ENCODE data around the gene TWF2. TPM values are rescaled to one million over a fixed set of nuclear protein-coding genes. Genes with fewer than 3 reads are reported as not detected.

Gene TWF2
- total RNA-seq, 4 donors from 2014 or later = 31.6 to 74.9 (median 55.7) TPM

- TF ChIP-seq POLR2A (IDR thresholded peaks at IDR 0.05) (no peak), CTCF (IDR thresholded peaks at IDR 0.05) (no peak)
- no peak for DNase-seq
- no peaks in the 10 kb centered on the region for H3K27me3 ChIP-seq
- no peak overlapping the region for H3K4me3 ChIP-seq
- 60 to 85% methylated on average over 1 to 2 of the region's 12 CpGs for WGBS, 2 donors
- H3K9me3 ChIP-seq = no peaks in the 10 kb centered on the region
- H3K27ac ChIP-seq = peak overlapping the region; percentile 81 to 91 (median 86)
- intact Hi-C loops (cut with DNase I) = no loop called here
- H3K36me3 ChIP-seq = peaks cover 0 to 27% (median 11%) of the 10 kb centered on the region in 3 donors
- H3K4me1 ChIP-seq = peaks cover 33 to 64% (median 41%) of the 10 kb centered on the region in 3 donors
Measured at GRCh38 chr3:52218454-52218853, 20.5 kb downstream of the TWF2 start.

- no peak for DNase-seq
- intact Hi-C loops (cut with DNase I) = no loop called here
- Histone ChIP-seq H3K9me3 (no peaks in the 10 kb centered on the region), H3K4me1 (peaks cover 33 to 64% (median 41%) of the 10 kb centered on the region in 3 donors), H3K27ac (peak overlapping the region; percentile 81 to 91 (median 86)), H3K4me3 (no peak overlapping the region), H3K27me3 (no peaks in the 10 kb centered on the region), H3K36me3 (peaks cover under 1 to 31% (median 11%) of the 10 kb centered on the region in 3 donors)
- no peak for TF ChIP-seq POLR2A (IDR thresholded peaks at IDR 0.05)
- TF ChIP-seq CTCF (IDR thresholded peaks at IDR 0.05) = no peak
- 72 to 82% methylated on average over 3 of the region's 3 CpGs for WGBS, 2 donors
Measured at GRCh38 chr3:52218026-52218425, 20.9 kb downstream of the TWF2 start.

GRCh38 chr3:52217409-52217805 lies 21.6 kb downstream of the TWF2 start:
- H3K4me3 ChIP-seq = no peak overlapping the region
- WGBS, 2 donors = 43 to 63% methylated on average over 7 to 10 of the region's 10 CpGs
- peaks cover 33 to 64% (median 41%) of the 10 kb centered on the region in 3 donors for H3K4me1 ChIP-seq
- TF ChIP-seq CTCF (IDR thresholded peaks at IDR 0.05) = no peak
- TF ChIP-seq POLR2A (IDR thresholded peaks at IDR 0.05) = no peak
- intact Hi-C loops (cut with DNase I) = no loop called here
- no peaks in the 10 kb centered on the region for H3K27me3 ChIP-seq
- peaks cover 7 to 37% (median 13%) of the 10 kb centered on the region in 3 donors for H3K36me3 ChIP-seq
- H3K27ac ChIP-seq = peak overlapping the region; percentile 81 to 91 (median 86)
- H3K9me3 ChIP-seq = no peaks in the 10 kb centered on the region
- no peak for DNase-seq

GRCh38 chr3:52216585-52217408 lies 22.2 kb downstream of the TWF2 start:
- Histone ChIP-seq H3K9me3 (no peaks in the 10 kb centered on the region), H3K36me3 (peaks cover 13 to 44% (median 19%) of the 10 kb centered on the region in 3 donors), H3K27me3 (no peaks in the 10 kb centered on the region), H3K27ac (peak overlapping the region; percentile 81 to 91 (median 86)), H3K4me1 (peaks cover 28 to 60% (median 41%) of the 10 kb centered on the region in 3 donors), H3K4me3 (no peak overlapping the region)
- DNase-seq = no peak
- 20 to 27% methylated on average over 13 of the region's 13 CpGs for WGBS, 2 donors
- TF ChIP-seq CTCF (IDR thresholded peaks at IDR 0.05) (peak in 1 of 6 experiments; percentile 32), POLR2A (IDR thresholded peaks at IDR 0.05) (no peak)
- intact Hi-C loops (cut with DNase I) = no loop called here

- intact Hi-C loops (cut with DNase I) = no loop called here
- H3K9me3 ChIP-seq = no peaks in the 10 kb centered on the region
- WGBS, 2 donors = 89 to 94% methylated on average over 2 to 7 of the region's 7 CpGs
- peaks cover 22 to 58% (median 28%) of the 10 kb centered on the region in 3 donors for H3K36me3 ChIP-seq
- no peak overlapping the region for H3K4me3 ChIP-seq
- H3K27me3 ChIP-seq = no peaks in the 10 kb centered on the region
- no peak for TF ChIP-seq CTCF (IDR thresholded peaks at IDR 0.05)
- TF ChIP-seq POLR2A (IDR thresholded peaks at IDR 0.05) = no peak
- peaks cover 24 to 46% (median 42%) of the 10 kb centered on the region in 3 donors for H3K4me1 ChIP-seq
- no peak overlapping the region for H3K27ac ChIP-seq
- no peak for DNase-seq
Measured at GRCh38 chr3:52215351-52215750, 23.6 kb downstream of the TWF2 start.

All from esophagus squamous epithelium (tissue), 5 donors.